HCT116 (cell line): ENCODE data around the gene ARHGAP45. TPM values are rescaled to one million over a fixed set of nuclear protein-coding genes. Genes with fewer than 3 reads are reported as not detected.

ENCODE experiments used
- ATAC-seq: fragments of 200-7000 bp; cut with Tn5 transposase; 2 replicates; pipeline ENCODE4 v1.9.1; 2020; ENCODE audit warnings: mild to moderate bottlenecking, moderate library complexity
- BruUV-seq: library from RNA; stranded (reverse); fragments of 400-500 nt; replicated peaks from 2 replicates; lab custom pipeline; 2021; lab: Mats Ljungman, UMichigan
- CTCF ChIA-PET: fragments of 300-600 bp; sonication (Branson Sonifier 250); formaldehyde crosslinking; loops from one replicate; lab custom pipeline; 2021; ENCODE audit warnings: antibody characterized with exemption; lab: Charles Lee
- POLR2A ChIA-PET: fragments of 300-600, 350-600 bp; sonication (Branson Sonifier 250); formaldehyde crosslinking; loops from one replicate; lab custom pipeline; 2021; ENCODE audit warnings: antibody characterized with exemption; lab: Charles Lee
- RAD21 ChIA-PET, 2 experiments: fragments of 300-600 bp; sonication (Branson Sonifier 250); formaldehyde crosslinking; loops; one replicate each; lab custom pipeline; 2023; ENCODE audit warnings: low total read pairs in 2 of 2; ENCODE audit not compliant: uncharacterized antibody in 2 of 2, unreplicated experiment in 2 of 2, low non-redundant PET in 1 of 2; lab: Charles Lee
- DNase-seq: peaks from one replicate; pipeline ENCODE4 v3.0.0-alpha.2; 2010; ENCODE audit warnings: low read depth, low spot score
- H2AFZ ChIP-seq: fragments of 200-600 bp; shearing (Covaris generic), sonication (generic); 2 replicates; pipeline ENCODE4 v1.6.1; 2017; ENCODE audit warnings: low read depth, mixed run types, mixed read lengths, antibody characterized with exemption, low read length; ENCODE audit not compliant: poor library complexity, severe bottlenecking
- H3K27ac ChIP-seq: 2 replicates; pipeline ENCODE4 v1.5.1; 2012; ENCODE audit warnings: low read depth, low read length
- H3K27me3 ChIP-seq: fragments of 200-600 bp; sonication (generic); 2 replicates; pipeline ENCODE4 v1.6.1; 2016; ENCODE audit warnings: mixed run types, low read length, mixed read lengths; ENCODE audit not compliant: insufficient read depth
- H3K36me3 ChIP-seq, 2 experiments: fragments of 200-500 bp in 1 of 2; fragments of 200-600 bp in 1 of 2; sonication (Bioruptor generic) in 1 of 2; sonication (generic) in 1 of 2; 2 replicates each; pipeline versions ENCODE4 v1.5.1 to v1.6.1; 2014 to 2016; ENCODE audit warnings: low read length in 2 of 2, inconsistent platforms in 1 of 2, mixed read lengths in 1 of 2, mixed run types in 1 of 2; ENCODE audit not compliant: insufficient read depth in 2 of 2, control insufficient read depth in 1 of 2
- H3K4me1 ChIP-seq, 2 experiments: fragments of 200-600 bp in 1 of 2; sonication (generic) in 1 of 2; 2 replicates each; pipeline versions ENCODE4 v1.5.1 to v1.6.1; 2012 to 2017; ENCODE audit warnings: low read length in 2 of 2, inconsistent platforms in 1 of 2, mild to moderate bottlenecking in 1 of 2, mixed read lengths in 1 of 2, mixed run types in 1 of 2, moderate library complexity in 1 of 2; ENCODE audit not compliant: insufficient read depth in 2 of 2, control insufficient read depth in 1 of 2
- H3K4me2 ChIP-seq: fragments of 200-600 bp; sonication (generic); 2 replicates; pipeline ENCODE4 v1.6.1; 2017; ENCODE audit warnings: mixed run types, low read length, mixed read lengths
- H3K4me3 ChIP-seq, 2 experiments: fragments of 200-600 bp in 1 of 2; sonication (generic) in 1 of 2; replicated peaks in 1 of 2; 2 replicates each; pipeline ENCODE4 v1.5.1; 2011 to 2016; ENCODE audit warnings: low read length in 2 of 2, control low read depth in 1 of 2, low read depth in 1 of 2, mild to moderate bottlenecking in 1 of 2, mixed read lengths in 1 of 2, mixed run types in 1 of 2
- H3K79me2 ChIP-seq: fragments of 200-600 bp; sonication (generic); 2 replicates; pipeline ENCODE4 v1.6.1; 2017; ENCODE audit warnings: mild to moderate bottlenecking, mixed run types, low read length, moderate library complexity, mixed read lengths; ENCODE audit not compliant: insufficient read depth
- H3K9ac ChIP-seq: fragments of 200-600 bp; sonication (generic); 2 replicates; pipeline ENCODE4 v1.6.1; 2016; ENCODE audit warnings: low read length, mixed read lengths
- H3K9me2 ChIP-seq: fragments of 200-600 bp; sonication (generic), shearing (Covaris generic); 2 replicates; pipeline ENCODE4 v1.6.1; 2017; ENCODE audit warnings: mixed run types, mild to moderate bottlenecking, moderate library complexity; ENCODE audit not compliant: insufficient read depth
- H3K9me3 ChIP-seq, 2 experiments: fragments of 200-500 bp in 1 of 2; fragments of 200-600 bp in 1 of 2; sonication (Bioruptor generic) in 1 of 2; sonication (generic) in 1 of 2; 2 replicates each; pipeline ENCODE4 v1.6.1; 2014 to 2017; ENCODE audit warnings: low read length in 2 of 2, mixed read lengths in 2 of 2, inconsistent platforms in 1 of 2, low read depth in 1 of 2, mild to moderate bottlenecking in 1 of 2, mixed run types in 1 of 2, moderate library complexity in 1 of 2; ENCODE audit not compliant: control insufficient read depth in 1 of 2, insufficient read depth in 1 of 2
- H4K20me1 ChIP-seq: fragments of 200-600 bp; sonication (generic), shearing (Covaris generic); 2 replicates; pipeline ENCODE4 v1.6.1; 2017; ENCODE audit warnings: mixed run types, mild to moderate bottlenecking, moderate library complexity; ENCODE audit not compliant: insufficient read depth
- CBX3 ChIP-seq: IDR thresholded peaks from 2 replicates; pipeline ENCODE4 v1.6.1; 2012; ENCODE audit warnings: low read depth
- CEBPB ChIP-seq: IDR thresholded peaks from 2 replicates; pipeline ENCODE4 v1.6.1; 2012; ENCODE audit warnings: low read depth
- EGR1 ChIP-seq: IDR thresholded peaks from 2 replicates; pipeline ENCODE4 v1.6.1; 2012; ENCODE audit warnings: low read depth
- ELF1 ChIP-seq: IDR thresholded peaks from 2 replicates; pipeline ENCODE4 v1.6.1; 2012; ENCODE audit warnings: low read depth, borderline replicate concordance
- FOSL1 ChIP-seq: IDR thresholded peaks from 2 replicates; pipeline ENCODE4 v1.6.1; 2012; ENCODE audit warnings: low read depth
- POLR2AphosphoS5 ChIP-seq: IDR thresholded peaks from 2 replicates; pipeline ENCODE4 v1.6.1; 2011; ENCODE audit warnings: mild to moderate bottlenecking, low read depth, low read length, moderate library complexity
- SIN3A ChIP-seq: IDR thresholded peaks from 2 replicates; pipeline ENCODE4 v1.6.1; 2012; ENCODE audit warnings: low read depth
- SP1 ChIP-seq: IDR thresholded peaks from 2 replicates; pipeline ENCODE4 v1.6.1; 2012; ENCODE audit warnings: low read depth
- TCF7L2 ChIP-seq: IDR thresholded peaks from 2 replicates; pipeline ENCODE4 v1.7.0; 2011; ENCODE audit warnings: borderline replicate concordance, inconsistent platforms; ENCODE audit not compliant: insufficient read depth, insufficient read length; ENCODE audit errors: extremely low read depth
- YY1 ChIP-seq: IDR thresholded peaks from 2 replicates; pipeline ENCODE4 v1.6.1; 2011; ENCODE audit warnings: low read length, low read depth, moderate library complexity, mild to moderate bottlenecking; ENCODE audit not compliant: insufficient replicate concordance; ENCODE audit errors: extremely low read depth
- ZFX ChIP-seq: fragments of 450-650 bp; IDR thresholded peaks from 2 replicates; pipeline ENCODE4 v1.6.1; 2017
- ZNF274 ChIP-seq: fragments of 200-500 bp; sonication (Bioruptor generic); IDR thresholded peaks from 2 replicates; pipeline ENCODE4 v1.6.1; 2014; ENCODE audit warnings: mild to moderate bottlenecking, low read depth, low read length, inconsistent platforms
- intact Hi-C: fragments of 100-400 bp; cut with micrococcal nuclease; formaldehyde crosslinking; loops from 2 replicates; pipeline ENCODE4 v1.10.0; 2022
- total RNA-seq: library from RNA; stranded (reverse); gene quantifications from one replicate; pipeline ENCODE4 v1.2.1, GENCODE V29; 2021; ENCODE audit not compliant: unreplicated experiment
- TF ChIP-seq, protein P1 (sequence below): IDR thresholded peaks from 2 replicates; pipeline ENCODE4 v1.6.1; 2012; ENCODE audit warnings: low read depth
- TF ChIP-seq, protein P2 (sequence below): IDR thresholded peaks from 2 replicates; pipeline ENCODE4 v1.6.1; 2012

The ARHGAP45 gene
- total RNA-seq, 1 experiment from 2014 or later, result 30.4 TPM

DNA sequence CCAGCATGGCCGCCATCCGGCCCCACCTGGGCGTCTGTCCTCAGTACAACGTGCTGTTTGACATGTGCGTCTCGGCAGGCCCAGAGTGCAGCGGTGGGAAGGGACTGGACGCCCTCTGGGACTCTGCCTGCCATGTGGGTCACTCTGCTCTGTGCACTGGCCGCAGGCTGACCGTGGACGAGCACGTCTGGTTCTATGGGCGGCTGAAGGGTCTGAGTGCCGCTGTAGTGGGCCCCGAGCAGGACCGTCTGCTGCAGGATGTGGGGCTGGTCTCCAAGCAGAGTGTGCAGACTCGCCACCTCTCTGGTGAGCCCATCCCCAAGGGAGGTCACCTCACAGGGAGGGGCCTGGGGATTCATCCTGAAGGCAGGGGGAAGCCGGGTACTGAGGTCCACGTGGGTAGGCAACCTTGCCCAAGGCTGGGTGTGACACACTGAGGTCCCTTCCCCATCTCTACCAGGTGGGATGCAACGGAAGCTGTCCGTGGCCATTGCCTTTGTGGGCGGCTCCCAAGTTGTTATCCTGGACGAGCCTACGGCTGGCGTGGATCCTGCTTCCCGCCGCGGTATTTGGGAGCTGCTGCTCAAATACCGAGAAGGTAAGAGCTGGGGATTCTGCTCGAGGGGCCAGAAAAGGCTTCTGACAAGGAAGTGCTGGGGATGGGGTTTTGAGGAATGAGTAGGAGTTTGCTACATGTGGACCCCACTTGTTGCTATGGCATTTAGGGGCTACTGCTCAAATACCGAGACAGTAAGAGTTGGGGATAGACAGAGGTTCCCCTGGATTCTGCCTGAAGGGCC is 15.8 kb upstream of the ARHGAP45 start:
- no TSS peak for BruUV-seq
- no peak for DNase-seq
- H3K4me1 ChIP-seq, result peaks cover 0 to 15% of the 10 kb centered on the region in 2 experiments; a peak in 3 of 4 replicates
- no peaks in the 10 kb centered on the region for H4K20me1 ChIP-seq
- ATAC-seq, result no peak
- no peaks in the 10 kb centered on the region for H3K9me3 ChIP-seq
- H3K9me2 ChIP-seq, result no peaks in the 10 kb centered on the region
- H3K27me3 ChIP-seq, result no peaks in the 10 kb centered on the region
- no peak overlapping the region for H3K4me3 ChIP-seq
- TF ChIP-seq CBX3 (no peak), EGR1 (no peak), SIN3A (no peak), YY1 (no peak), FOSL1 (no peak), ZFX (no peak), ZNF274 (no peak), POLR2AphosphoS5 (no peak), ELF1 (no peak), TCF7L2 (no peak), SP1 (no peak), CEBPB (no peak)
- TF ChIP-seq, protein P1, sequence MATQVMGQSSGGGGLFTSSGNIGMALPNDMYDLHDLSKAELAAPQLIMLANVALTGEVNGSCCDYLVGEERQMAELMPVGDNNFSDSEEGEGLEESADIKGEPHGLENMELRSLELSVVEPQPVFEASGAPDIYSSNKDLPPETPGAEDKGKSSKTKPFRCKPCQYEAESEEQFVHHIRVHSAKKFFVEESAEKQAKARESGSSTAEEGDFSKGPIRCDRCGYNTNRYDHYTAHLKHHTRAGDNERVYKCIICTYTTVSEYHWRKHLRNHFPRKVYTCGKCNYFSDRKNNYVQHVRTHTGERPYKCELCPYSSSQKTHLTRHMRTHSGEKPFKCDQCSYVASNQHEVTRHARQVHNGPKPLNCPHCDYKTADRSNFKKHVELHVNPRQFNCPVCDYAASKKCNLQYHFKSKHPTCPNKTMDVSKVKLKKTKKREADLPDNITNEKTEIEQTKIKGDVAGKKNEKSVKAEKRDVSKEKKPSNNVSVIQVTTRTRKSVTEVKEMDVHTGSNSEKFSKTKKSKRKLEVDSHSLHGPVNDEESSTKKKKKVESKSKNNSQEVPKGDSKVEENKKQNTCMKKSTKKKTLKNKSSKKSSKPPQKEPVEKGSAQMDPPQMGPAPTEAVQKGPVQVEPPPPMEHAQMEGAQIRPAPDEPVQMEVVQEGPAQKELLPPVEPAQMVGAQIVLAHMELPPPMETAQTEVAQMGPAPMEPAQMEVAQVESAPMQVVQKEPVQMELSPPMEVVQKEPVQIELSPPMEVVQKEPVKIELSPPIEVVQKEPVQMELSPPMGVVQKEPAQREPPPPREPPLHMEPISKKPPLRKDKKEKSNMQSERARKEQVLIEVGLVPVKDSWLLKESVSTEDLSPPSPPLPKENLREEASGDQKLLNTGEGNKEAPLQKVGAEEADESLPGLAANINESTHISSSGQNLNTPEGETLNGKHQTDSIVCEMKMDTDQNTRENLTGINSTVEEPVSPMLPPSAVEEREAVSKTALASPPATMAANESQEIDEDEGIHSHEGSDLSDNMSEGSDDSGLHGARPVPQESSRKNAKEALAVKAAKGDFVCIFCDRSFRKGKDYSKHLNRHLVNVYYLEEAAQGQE, result no peak
- TF ChIP-seq, protein P2, sequence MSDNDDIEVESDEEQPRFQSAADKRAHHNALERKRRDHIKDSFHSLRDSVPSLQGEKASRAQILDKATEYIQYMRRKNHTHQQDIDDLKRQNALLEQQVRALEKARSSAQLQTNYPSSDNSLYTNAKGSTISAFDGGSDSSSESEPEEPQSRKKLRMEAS, result no peak
- no peak overlapping the region for H3K9ac ChIP-seq
- POLR2A ChIA-PET, result no interaction called here
- H3K36me3 ChIP-seq, result peaks cover 2 to 14% of the 10 kb centered on the region in 2 experiments; a peak in 3 of 4 replicates
- H3K27ac ChIP-seq, result peak overlapping the region; percentile 8; the same call in 1 of the 2 replicates
- intact Hi-C loops, result no loop called here
- RAD21 ChIA-PET, result no interaction called here
- CTCF ChIA-PET, result no interaction called here
- no peaks in the 10 kb centered on the region for H3K79me2 ChIP-seq
- H3K4me2 ChIP-seq, result no peak overlapping the region
- H2AFZ ChIP-seq, result no peak overlapping the region
